GM19043 (cell line): Measurements from ENCODE around the gene MAGI2.

Source experiments
- ATAC-seq: cut with Tn5 transposase; IDR thresholded peaks from one replicate; pipeline ENCODE4 v1.9.1; 2021; ENCODE audit warnings: low read depth; ENCODE audit not compliant: unreplicated experiment

Gene MAGI2

GRCh38 chr7:78179827-78180477 lies 1273.5 kb downstream of the MAGI2 start:
- ATAC-seq = no peak

GRCh38 chr7:78179211-78179610 lies 1274.3 kb downstream of the MAGI2 start:
- no peak for ATAC-seq

DNA sequence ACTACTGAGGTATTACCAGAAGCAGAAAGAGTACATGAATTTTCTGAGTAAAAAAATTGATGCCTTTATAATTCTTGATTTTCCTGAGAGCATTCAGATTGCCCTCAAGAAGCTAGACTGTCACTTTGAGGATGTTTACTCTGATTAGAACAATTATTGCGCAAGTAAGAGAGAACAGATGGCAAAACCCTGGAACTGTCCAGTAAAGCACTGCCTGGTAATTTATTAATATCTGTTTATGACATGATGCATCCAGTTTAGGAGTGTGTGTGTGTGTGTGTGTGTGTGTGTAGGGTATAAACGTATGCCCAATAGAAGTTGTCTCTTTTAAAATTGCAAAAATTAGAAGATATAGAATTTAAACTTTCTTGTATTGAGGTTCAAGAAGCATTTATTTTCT lies 1275.1 kb downstream of the MAGI2 start:
- no peak for ATAC-seq

- ATAC-seq = no peak
These were observed 1277.3 kb downstream of the MAGI2 start for GRCh38 chr7:78176171-78176570.

- ATAC-seq = no peak
These were observed 1278.0 kb downstream of the MAGI2 start for GRCh38 chr7:78175330-78176100.

GRCh38 chr7:78173666-78174065 lies 1279.8 kb downstream of the MAGI2 start:
- ATAC-seq = no peak

- ATAC-seq = no peak
These were observed 1280.4 kb downstream of the MAGI2 start for GRCh38 chr7:78172933-78173591.

- no peak for ATAC-seq
These were observed 1281.2 kb downstream of the MAGI2 start for GRCh38 chr7:78172267-78172757.

- no peak for ATAC-seq
These were observed 1282.1 kb downstream of the MAGI2 start for GRCh38 chr7:78171398-78171797.

GRCh38 chr7:78170815-78171214 lies 1282.7 kb downstream of the MAGI2 start:
- no peak for ATAC-seq

DNA sequence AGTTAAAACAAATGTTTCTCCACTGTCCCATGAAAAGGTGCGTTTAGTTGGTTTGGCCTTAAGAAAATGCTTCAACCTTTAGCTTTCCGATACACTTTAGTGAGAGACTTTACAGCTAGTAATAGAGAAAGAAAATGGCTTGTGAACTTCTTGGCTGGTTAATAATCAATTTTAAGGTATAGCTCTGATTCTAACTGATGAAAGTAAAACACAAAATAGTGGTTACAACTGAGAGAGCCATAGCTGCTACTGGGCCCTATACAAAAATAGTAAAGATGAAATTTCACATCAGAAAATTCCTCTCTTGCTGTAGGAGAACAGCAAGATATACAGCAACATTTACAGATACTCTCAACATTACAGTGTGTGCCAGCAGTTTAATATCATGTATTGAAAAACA lies 1283.5 kb downstream of the MAGI2 start:
- no peak for ATAC-seq

- ATAC-seq = no peak
These were observed 1284.6 kb downstream of the MAGI2 start for GRCh38 chr7:78168865-78169264.

DNA sequence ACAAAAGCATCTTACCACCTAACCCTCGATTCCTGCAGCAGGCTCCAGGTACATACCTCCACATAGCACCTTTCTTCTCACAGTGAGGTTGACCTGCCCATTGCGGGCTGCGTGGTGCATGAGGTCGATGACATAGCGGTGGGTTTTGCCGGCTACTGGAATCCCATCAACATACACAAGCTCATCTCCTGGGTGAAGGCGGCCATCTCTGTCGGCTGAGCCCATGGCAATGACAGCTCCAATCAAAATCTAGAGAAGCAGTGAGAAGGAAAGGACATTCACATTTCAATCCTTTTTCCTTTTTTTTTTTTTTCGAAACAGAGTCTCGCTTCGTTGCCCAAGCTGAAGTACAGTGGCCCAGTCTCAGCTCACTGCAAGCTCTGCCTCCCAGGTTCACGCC lies 1285.6 kb downstream of the MAGI2 start:
- no peak for ATAC-seq

- ATAC-seq = no peak
These were observed 1287.6 kb downstream of the MAGI2 start for GRCh38 chr7:78165854-78166253.

- ATAC-seq = no peak
These were observed 1288.0 kb downstream of the MAGI2 start for GRCh38 chr7:78165454-78165853.

GRCh38 chr7:78164459-78164858 lies 1289.0 kb downstream of the MAGI2 start:
- no peak for ATAC-seq

- no peak for ATAC-seq
These were observed 1291.7 kb downstream of the MAGI2 start for GRCh38 chr7:78161781-78162180.

- ATAC-seq = no peak
These were observed 1293.9 kb downstream of the MAGI2 start for GRCh38 chr7:78159545-78159944.

GRCh38 chr7:78153285-78153684 lies 1300.2 kb downstream of the MAGI2 start:
- no peak for ATAC-seq

- no peak for ATAC-seq
These were observed 1302.2 kb downstream of the MAGI2 start for GRCh38 chr7:78151229-78151628.

DNA sequence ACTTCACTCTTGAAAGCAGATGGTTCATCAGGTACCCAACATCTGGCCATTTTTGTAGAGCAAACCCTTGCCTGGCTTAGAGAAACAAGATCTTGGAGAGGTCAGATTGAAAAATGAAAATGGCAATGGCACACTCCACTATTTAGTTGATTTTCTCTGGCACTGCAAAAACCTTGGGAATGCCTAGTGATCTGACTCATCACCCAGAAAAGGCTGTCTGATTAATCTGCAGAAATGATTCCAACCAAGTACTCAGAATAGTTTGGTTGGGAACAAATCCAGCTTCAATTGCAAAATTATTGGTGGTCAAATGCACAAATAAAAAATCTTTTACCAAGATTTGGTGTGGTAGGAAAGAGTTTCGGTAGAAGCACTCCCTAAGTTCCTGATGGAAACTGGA lies 1303.7 kb downstream of the MAGI2 start:
- no peak for ATAC-seq
